ENCODE data around the gene TSPAN9. TPM values are rescaled to one million over a fixed set of nuclear protein-coding genes. Genes with fewer than 3 reads are reported as not detected.

The TSPAN9 gene
- total and polyA plus RNA-seq, 10 of the 15 experiments (the other 5 are each of a cell fraction or from before 2014, with no cell fraction given) = 0.03 to 1.0 (median 0.12) TPM; not detected in 5

- SMC1A ChIA-PET (ENCODE audit: uncharacterized antibody, unreplicated experiment) = no interaction called here
- no peak for TF ChIP-seq PRDM15 (CRISPR knock-in tag; IDR thresholded peaks at IDR 0.05)
- TF ChIP-seq HDGF (IDR thresholded peaks at IDR 0.05) = no peak
- no peak for TF ChIP-seq CEBPZ (IDR thresholded peaks at IDR 0.05; ENCODE audit: low read depth, low read length)
- TF ChIP-seq PAX5 (IDR thresholded peaks at IDR 0.05; ENCODE audit: borderline replicate concordance, low read depth, low read length) = no peak
- TF ChIP-seq GATAD2B (conservative IDR thresholded peaks at IDR 0.05; ENCODE audit: low read depth) = no peak
- TF ChIP-seq NBN (IDR thresholded peaks at IDR 0.05) = no peak
- TF ChIP-seq NFYA (IDR thresholded peaks at IDR 0.05; ENCODE audit: borderline replicate concordance, low read depth, low read length) = no peak
- TF ChIP-seq ATF7 (IDR thresholded peaks at IDR 0.05; ENCODE audit: low read depth) = no peak
- TF ChIP-seq TCF3 (IDR thresholded peaks at IDR 0.05; ENCODE audit: borderline replicate concordance, insufficient read depth, low read depth, low read length) = no peak
- TF ChIP-seq POLR2AphosphoS5 (IDR thresholded peaks at IDR 0.05; ENCODE audit: low read length) = no peak
- no peak for TF ChIP-seq IRF3 (IDR thresholded peaks at IDR 0.05)
- no peak for TF ChIP-seq SMAD5 (IDR thresholded peaks at IDR 0.05; ENCODE audit: low read depth)
- TF ChIP-seq ZNF274 (IDR thresholded peaks at IDR 0.05; ENCODE audit: insufficient read depth, insufficient read length) = no peak
- TF ChIP-seq ZBTB11 (CRISPR knock-in tag; IDR thresholded peaks at IDR 0.05) = no peak
- TF ChIP-seq HDAC2 (IDR thresholded peaks at IDR 0.05) = no peak
Measured at GRCh38 chr12:3285570-3285969, 208.4 kb downstream of the TSPAN9 start.

More at GRCh38 chr12:3285570-3285969, 208.4 kb downstream of the TSPAN9 start:
- Histone ChIP-seq H3K4me2 (ENCODE audit: control insufficient read depth, insufficient read depth) (no peak overlapping the region), H3K27me3 (replicated peaks in 1 of 2; ENCODE audit: control insufficient read depth in 2 of 2, insufficient read depth in 2 of 2, low read length in 1 of 2) (peaks cover 2 to 14% of the 10 kb centered on the region in 2 experiments; a peak in 3 of 4 replicates), H4K20me1 (ENCODE audit: control insufficient read depth, insufficient read depth) (no peaks in the 10 kb centered on the region), H2AFZ (ENCODE audit: control insufficient read depth, low read depth, low read length) (no peak overlapping the region), H3K79me2 (ENCODE audit: control insufficient read depth, insufficient read depth, low read length) (no peaks in the 10 kb centered on the region), H3K4me1 (ENCODE audit: control insufficient read depth, insufficient read depth, low read length) (no peaks in the 10 kb centered on the region), H3K9me3 (replicated peaks; ENCODE audit: control insufficient read depth, insufficient read depth, low read length) (no peaks in the 10 kb centered on the region), H3K9ac (ENCODE audit: control insufficient read depth, insufficient read depth, low read length) (no peak overlapping the region), H3K36me3 (ENCODE audit: control insufficient read depth in 2 of 2, insufficient read depth in 2 of 2, low read length in 1 of 2) (no peaks in the 10 kb centered on the region), H3K27ac (ENCODE audit: control insufficient read depth, insufficient read depth) (no peak overlapping the region), H3K4me3 (no peak overlapping the region)
- FAIRE-seq (no peak), DNase-seq (ENCODE audit: low read depth, low spot score) (no peak), ATAC-seq (no peak)
- BruUV-seq (replicated peaks) = no TSS peak
- intact Hi-C loops (cut with micrococcal nuclease; ENCODE audit: unreplicated experiment) (no loop called here), in situ Hi-C loops (cut with MboI) (no loop called here)
- 3% methylated on average over 7 of the region's 7 CpGs for WGBS (ENCODE audit: insufficient coverage, insufficient replicate concordance, low lambda C conversion rate, missing lambda C conversion rate)
- RAD21 ChIA-PET (ENCODE audit: unreplicated experiment) = no interaction called here
- CTCF ChIA-PET = no interaction called here
- POLR2A ChIA-PET = interaction anchor here (0.5 kb wide), 1 partner anchor 158 kb away, joined by 3 read pairs; no protein-coding TSS in a partner anchor
